GM21786 (cell line): ENCODE measurements around the gene SSR1.
"Not testable (repeated sequence)": the region's sequence is repeated elsewhere in the genome, so short reads cannot be mapped to it uniquely, and the experiment has no call there.

Experiments
- ATAC-seq: cut with Tn5 transposase; IDR thresholded peaks from one replicate; pipeline ENCODE4 v1.9.1; 2021; ENCODE audit not compliant: unreplicated experiment

SSR1 gene

DNA sequence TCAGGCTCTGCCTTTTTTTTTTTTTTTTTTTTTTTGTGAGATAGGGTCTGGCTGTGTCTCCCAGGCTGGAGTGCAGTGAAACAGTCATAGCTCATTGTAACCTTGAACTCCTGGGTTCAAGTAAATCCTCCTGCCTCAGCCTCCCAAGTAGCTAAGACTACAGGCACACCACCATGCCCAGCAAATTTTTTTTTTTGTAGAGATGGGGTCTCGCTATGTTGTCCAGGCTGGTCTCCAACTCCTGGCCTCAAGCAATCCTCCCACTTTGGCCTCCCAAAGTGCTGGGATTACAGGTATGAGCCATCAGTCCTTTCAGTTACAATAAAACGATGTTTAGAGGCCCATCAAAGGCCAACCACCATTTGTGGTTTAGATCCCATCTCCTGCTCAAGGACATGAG, 6.4 kb upstream of the SSR1 start:
- not testable (repeated sequence) for ATAC-seq

GRCh38 chr6:7317538-7317937, 4.5 kb upstream of the SSR1 start:
- ATAC-seq: no peak

DNA sequence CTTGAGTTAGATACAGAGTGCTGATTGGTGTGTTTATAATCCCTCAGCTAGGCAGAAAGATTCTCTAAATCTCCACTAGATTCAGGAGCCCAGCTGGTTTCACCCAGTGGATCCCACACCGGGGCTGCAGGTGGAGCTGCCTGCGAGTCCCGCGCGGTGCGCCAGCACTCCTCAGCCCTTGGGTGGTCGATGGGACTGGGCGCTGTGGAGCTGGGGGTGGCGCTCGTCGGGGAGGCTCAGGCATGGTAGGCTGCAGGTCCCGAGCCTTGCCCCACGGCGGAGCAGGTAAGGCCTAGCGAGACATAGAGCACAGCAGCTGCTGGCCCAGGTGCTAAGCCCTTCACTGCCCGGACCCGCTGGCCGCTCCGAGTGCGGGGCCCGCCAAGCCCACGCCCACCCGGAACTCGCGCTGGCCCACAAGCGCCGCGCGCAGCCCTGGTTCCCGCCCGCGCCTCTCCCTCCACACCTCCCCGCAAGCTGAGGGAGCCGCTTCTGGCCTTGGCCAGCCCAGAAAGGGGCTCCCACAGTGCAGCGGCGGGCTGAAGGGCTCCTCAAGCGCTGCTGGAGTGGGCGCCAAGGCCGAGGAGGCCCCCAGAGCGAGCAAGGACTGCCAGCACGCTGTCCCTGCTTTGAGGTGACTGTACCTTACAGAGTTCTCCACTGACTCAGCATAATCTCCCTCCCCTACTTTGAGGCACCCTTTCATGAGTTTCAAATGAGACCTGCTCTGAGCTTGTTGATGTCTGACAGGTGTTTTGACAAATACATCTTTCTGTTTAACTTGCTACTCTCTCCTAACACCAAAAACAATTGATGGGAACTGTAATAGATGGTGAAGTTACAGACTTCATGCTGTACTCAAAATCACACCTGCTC, 3.9 kb upstream of the SSR1 start:
- no peak for ATAC-seq

DNA sequence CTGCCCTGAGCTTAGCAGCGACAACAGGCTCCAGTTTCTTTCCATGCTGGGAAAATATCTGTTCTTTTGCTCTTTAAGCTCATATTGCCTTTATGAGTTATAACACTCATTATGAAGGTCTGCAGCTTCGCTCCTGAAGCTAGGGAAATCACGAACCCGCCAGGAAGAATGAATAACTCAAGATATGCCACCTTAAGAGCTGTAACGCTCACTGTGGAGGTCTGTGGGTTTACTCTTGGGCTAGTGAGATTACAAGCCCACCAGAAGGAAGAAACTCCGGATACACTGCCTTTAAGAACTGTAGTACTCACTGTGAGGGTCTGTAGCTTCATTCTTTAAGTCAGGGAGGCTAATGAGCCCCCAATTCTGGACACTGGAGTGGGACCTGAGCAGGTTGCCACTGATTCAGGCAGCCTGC, 3.0 kb upstream of the SSR1 start:
- ATAC-seq: no peak

DNA sequence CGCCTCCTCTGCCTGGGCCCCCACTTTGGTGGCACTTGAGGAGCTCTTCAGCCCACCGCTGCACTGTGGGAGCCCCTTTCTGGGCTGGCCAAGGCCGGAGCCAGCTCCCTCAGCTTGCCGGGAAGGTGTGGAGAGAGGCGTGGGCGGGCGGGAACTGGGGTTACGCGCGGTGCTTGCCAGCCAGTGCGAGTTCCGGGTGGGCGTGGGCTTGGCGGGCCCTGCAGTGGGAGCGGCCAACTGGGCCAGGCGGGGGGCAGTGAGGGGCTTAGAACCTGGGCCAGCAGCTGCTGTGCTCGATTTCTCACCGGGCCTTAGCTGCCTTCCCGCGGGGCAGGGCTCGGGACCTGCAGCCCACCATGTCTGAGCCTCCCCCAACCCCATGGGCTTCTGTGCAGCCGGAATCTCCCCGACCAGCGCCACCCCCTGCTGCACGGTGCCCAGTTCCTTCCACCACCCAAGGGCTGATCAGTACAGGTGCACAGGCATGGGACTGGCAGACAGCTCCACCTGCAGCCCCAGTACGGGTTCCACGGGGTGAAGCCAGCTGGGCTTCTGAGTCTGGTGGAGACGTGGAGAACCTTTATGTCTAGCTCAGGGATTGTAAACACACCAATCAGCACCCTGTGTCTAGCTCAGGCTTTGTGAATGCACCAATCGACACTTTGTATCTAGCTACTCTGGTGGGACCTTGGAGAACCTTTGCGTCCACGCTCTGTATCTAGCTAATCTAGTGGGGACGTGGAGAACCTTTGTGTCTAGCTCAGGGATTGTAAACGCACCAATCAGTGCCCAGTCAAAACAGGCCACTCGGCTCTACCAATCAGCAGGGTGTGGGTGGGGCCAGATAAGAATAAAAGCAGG, 2.3 kb upstream of the SSR1 start:
- not testable (repeated sequence) for ATAC-seq

DNA sequence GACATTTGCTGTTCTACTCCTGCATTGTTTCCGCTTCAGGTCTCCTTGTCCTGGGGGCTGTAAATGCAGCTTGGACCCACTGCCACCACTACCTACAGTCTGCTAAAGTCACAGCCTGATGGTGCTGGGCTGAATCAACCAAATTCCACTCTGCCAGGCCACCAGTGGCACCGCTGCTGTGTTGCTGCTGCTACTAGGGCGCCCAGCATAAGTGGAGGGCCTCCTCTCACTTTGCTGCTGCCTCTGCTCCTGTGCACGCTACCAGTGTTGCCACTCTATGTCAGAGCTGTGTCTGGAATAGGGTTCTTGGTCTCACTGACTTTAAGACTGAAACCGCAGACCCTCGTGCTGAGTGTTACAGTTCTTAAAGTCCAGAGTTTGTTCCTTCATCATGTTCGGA, 1.4 kb upstream of the SSR1 start:
- ATAC-seq: no peak

GRCh38 chr6:7313505-7314165, 636 bp upstream of the SSR1 start:
- ATAC-seq: no peak

- no peak for ATAC-seq
Measured at GRCh38 chr6:7311917-7312615, 933 bp downstream of the SSR1 start.

- ATAC-seq: no peak
Measured at GRCh38 chr6:7311176-7311575, 1.8 kb downstream of the SSR1 start.

GRCh38 chr6:7309050-7309449, 3.9 kb downstream of the SSR1 start:
- no peak for ATAC-seq

- ATAC-seq: no peak
Measured at GRCh38 chr6:7307533-7307932, 5.5 kb downstream of the SSR1 start.

DNA sequence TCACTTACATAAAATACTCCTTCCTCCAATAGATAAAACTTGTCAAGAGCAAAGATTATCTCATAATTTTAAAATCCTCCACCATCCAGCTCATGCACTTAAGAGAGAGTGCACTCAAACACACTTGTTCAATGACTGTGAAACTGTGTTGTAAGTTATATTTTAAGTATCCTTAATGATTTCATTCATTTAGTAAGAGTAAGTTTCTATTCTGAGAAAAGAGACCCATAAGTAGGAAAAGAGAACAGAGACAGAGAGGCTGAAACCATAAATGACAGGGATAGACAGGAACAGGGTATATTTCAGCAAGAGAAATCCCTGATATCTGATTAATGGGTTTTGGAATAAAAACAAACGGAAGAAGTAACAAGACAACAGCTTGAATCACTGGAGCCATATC, 8.2 kb downstream of the SSR1 start:
- ATAC-seq: no peak

GRCh38 chr6:7301702-7302101, 11.3 kb downstream of the SSR1 start:
- ATAC-seq: no peak

- ATAC-seq: no peak
Measured at GRCh38 chr6:7300926-7301325, 12.1 kb downstream of the SSR1 start.

GRCh38 chr6:7298113-7298512, 14.9 kb downstream of the SSR1 start:
- no peak for ATAC-seq

DNA sequence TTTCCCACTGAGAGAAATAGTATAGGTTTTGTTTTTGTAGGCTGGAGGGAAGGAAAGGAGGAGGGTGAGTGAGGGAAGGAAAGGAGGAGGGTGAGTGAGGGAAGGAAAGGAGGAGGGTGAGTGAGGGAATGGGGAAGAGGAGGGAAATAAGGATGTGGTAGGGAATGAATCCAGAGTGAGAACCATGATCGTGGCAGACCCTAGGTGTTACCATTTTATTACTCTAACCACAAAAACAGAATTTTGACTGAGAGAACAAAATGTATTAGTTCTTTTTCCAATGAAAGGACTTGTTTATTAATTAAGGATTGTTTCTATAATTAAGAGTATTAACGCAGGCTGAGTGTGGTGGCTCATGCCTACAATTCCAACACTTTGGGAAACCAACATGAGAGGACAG, 16.4 kb downstream of the SSR1 start:
- no peak for ATAC-seq

DNA sequence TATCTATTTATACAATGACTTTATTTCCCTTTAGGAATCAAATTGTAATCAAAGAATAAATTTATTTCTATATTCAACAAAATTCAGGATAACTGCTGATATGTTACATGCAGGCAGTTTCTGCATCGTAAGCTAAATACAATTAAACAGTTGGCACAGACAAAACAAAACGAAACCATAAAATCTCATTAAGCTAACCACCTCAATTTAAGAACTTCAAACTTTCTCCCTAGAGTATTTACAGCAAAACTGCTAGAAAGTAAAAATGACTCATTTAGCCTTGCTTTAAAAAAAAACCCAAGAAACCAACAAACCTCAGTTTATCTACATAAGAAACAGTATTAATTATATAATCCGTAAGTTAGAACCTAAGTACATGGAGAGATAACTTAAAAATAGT, 17.1 kb downstream of the SSR1 start:
- no peak for ATAC-seq

DNA sequence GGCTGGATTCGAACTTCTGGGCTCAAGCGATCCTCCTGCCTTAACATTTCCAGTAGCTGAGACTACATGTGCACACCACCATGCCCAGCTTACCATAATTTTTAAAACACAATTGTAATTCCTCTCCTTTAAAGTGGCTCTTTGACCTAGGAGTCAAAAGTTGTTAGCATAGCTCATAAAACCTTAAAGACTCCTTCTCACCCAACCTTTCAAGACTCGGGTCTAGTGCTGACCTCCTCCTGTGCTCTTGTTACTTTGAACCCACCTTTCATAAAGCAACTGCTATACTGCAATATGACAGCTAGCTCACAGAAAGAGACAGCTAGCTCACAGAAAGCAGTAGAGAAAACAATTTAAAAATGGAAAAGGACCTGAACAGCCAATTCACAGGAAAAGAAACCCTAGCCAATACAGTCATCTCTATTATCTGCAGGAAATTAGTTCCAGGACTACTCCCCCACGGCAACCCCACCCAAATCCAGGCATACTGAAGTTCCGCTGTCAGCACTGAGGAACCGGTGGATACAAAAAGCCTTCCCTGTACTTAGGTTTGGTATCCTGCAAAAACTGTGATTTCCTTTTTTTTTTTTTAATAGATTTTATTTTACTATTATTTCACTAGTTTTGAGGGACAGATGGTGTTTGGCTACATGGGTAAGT, 20.3 kb downstream of the SSR1 start:
- no peak for ATAC-seq

DNA sequence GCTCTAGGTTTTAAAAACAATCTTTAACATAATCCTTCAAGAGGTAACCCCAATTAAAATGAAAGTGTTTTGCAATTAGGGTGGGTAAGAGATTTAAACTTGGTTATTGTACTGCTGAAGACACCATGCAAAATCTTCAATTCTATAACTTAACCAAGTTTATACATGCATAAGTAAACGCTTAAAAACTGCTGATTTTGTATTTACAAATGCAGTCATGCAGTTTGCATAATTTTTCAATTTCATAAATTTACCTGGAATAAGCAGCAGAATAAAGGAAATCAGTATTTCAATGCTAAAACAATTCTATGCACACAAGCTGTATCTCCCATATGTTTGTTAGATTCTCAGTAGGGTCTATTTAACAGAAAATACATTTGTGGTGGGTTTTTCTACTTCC, 22.9 kb downstream of the SSR1 start:
- ATAC-seq: no peak

- ATAC-seq: no peak
Measured at GRCh38 chr6:7285416-7285815, 27.6 kb downstream of the SSR1 start.
